Neural progenitor cell (in vitro differentiated cells): ENCODE measurements around the gene TYMS.

Experiments used
- EZH2 ChIP-seq: fragments of 200-600 bp; sonication (generic); IDR thresholded peaks from 2 replicates; pipeline ENCODE4 v1.6.1; 2017; ENCODE audit warnings: antibody characterized with exemption, mild to moderate bottlenecking, moderate library complexity
- EZH2phosphoT487 ChIP-seq: fragments of 200-600 bp; sonication (generic); IDR thresholded peaks from 2 replicates; pipeline ENCODE4 v1.6.1; 2017; ENCODE audit warnings: antibody characterized with exemption
- TF ChIP-seq, protein P1 (sequence below): fragments of 200-600 bp; sonication (generic); IDR thresholded peaks from 2 replicates; pipeline ENCODE4 v1.5.1; 2017; ENCODE audit warnings: antibody characterized with exemption, mild to moderate bottlenecking

DNA sequence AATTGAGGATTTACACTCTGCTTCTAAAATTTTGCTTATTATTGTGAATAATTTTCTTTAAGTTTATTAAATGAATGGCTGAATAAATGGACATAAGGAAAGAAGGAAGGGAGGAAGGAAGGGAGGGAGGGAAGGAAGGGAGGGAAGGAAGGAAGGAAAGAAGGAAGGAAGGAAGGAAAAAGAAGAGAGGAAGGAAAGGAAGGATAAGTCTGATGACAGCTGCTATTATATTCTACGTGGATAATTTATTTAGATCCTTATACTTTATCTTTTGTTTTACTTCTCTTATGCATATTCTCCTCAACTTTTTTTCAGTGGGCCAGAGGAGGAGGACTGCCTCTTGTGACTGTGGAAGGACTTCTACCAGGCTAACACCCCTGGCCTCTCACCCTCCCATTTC is 43.3 kb upstream of the TYMS start:
- TF ChIP-seq, protein P1, sequence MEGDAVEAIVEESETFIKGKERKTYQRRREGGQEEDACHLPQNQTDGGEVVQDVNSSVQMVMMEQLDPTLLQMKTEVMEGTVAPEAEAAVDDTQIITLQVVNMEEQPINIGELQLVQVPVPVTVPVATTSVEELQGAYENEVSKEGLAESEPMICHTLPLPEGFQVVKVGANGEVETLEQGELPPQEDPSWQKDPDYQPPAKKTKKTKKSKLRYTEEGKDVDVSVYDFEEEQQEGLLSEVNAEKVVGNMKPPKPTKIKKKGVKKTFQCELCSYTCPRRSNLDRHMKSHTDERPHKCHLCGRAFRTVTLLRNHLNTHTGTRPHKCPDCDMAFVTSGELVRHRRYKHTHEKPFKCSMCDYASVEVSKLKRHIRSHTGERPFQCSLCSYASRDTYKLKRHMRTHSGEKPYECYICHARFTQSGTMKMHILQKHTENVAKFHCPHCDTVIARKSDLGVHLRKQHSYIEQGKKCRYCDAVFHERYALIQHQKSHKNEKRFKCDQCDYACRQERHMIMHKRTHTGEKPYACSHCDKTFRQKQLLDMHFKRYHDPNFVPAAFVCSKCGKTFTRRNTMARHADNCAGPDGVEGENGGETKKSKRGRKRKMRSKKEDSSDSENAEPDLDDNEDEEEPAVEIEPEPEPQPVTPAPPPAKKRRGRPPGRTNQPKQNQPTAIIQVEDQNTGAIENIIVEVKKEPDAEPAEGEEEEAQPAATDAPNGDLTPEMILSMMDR = no peak
- no peak for TF ChIP-seq EZH2
- no peak for TF ChIP-seq EZH2phosphoT487
